Lower leg skin (tissue), 3 donors: ENCODE data around the gene SLC39A11.

ENCODE experiments used
- POLR2A ChIP-seq, 2 donors: fragments of 450-650 bp; IDR thresholded peaks; one replicate each; pipeline ENCODE4 v1.6.1; 2016 to 2017; ENCODE audit warnings: antibody characterized with exemption in 2 of 2, mild to moderate bottlenecking in 1 of 2, moderate library complexity in 1 of 2
- TF ChIP-seq, protein P1 (sequence below), 3 donors: fragments of 450-650 bp; IDR thresholded peaks; one replicate each; pipeline ENCODE4 v1.5.1; 2016; ENCODE audit warnings: antibody characterized with exemption in 3 of 3, mild to moderate bottlenecking in 3 of 3, moderate library complexity in 2 of 3

DNA sequence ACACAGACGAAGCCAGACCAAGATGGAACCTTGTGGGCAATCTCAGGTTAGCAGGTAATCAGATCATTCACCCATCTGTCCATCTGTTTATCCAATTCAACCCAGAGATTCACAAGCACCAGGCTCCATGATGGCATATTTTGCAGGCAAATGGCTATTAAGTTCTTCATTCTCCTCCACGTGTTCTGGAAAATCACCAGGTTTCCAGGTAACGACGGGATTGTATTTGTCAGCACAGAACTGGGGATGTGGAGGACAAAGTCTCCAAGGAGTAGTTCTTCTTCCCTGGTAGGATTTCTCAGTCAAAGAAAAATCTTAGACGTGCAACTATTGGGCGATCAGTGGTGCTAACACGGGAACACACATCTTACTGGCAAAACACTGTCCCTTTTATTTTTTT, 368.8 kb downstream of the SLC39A11 start:
- TF ChIP-seq, protein P1, sequence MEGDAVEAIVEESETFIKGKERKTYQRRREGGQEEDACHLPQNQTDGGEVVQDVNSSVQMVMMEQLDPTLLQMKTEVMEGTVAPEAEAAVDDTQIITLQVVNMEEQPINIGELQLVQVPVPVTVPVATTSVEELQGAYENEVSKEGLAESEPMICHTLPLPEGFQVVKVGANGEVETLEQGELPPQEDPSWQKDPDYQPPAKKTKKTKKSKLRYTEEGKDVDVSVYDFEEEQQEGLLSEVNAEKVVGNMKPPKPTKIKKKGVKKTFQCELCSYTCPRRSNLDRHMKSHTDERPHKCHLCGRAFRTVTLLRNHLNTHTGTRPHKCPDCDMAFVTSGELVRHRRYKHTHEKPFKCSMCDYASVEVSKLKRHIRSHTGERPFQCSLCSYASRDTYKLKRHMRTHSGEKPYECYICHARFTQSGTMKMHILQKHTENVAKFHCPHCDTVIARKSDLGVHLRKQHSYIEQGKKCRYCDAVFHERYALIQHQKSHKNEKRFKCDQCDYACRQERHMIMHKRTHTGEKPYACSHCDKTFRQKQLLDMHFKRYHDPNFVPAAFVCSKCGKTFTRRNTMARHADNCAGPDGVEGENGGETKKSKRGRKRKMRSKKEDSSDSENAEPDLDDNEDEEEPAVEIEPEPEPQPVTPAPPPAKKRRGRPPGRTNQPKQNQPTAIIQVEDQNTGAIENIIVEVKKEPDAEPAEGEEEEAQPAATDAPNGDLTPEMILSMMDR (IDR thresholded peaks at IDR 0.05) = no peak
- TF ChIP-seq POLR2A (IDR thresholded peaks at IDR 0.05) = no peak
